ENCODE results near the gene RAD52.

DNA sequence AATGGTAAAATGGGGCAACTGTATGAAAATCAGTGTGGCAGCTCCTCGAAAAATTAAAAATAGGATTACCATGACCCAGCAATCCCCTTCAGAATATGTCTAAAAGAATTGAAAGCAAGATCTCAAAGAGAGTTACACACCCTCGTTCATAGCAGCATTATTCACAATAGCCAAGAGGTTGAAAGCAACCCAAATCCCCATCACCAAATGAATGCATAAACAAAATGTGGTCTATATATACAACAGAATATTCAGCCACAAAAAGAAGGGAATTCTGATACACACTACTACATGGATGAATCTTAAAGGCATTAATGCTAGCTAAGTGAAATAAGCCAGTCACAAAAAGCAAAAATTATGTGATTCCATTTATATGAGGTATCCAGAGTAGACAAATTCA lies 27.2 kb downstream of the RAD52 start:
- TF ChIP-seq RCOR1 (IDR thresholded peaks at IDR 0.05; ENCODE audit: low read depth, low read length) (no peak), CTCF (IDR thresholded peaks at IDR 0.05) (no peak), FOSL2 (IDR thresholded peaks at IDR 0.05) (no peak), FOSL2 (CRISPR knock-in tag; IDR thresholded peaks at IDR 0.05) (no peak), EP300 (IDR thresholded peaks at IDR 0.05) (no peak), HEYL (CRISPR knock-in tag; IDR thresholded peaks at IDR 0.05) (no peak)
